Epithelial cell of esophagus (primary cell): ENCODE data around the gene BIRC2.
"Not testable (repeated sequence)": the region's sequence is repeated elsewhere in the genome, so short reads cannot be mapped to it uniquely, and the experiment has no call there.

Experiments
- DNase-seq: peaks from one replicate; pipeline ENCODE4 v3.0.0; 2010; ENCODE audit warnings: low read depth
- H3K4me3 ChIP-seq: 2 replicates; pipeline ENCODE4 v1.5.1; 2011; ENCODE audit warnings: mild to moderate bottlenecking, low read length, control low read depth
- TF ChIP-seq, protein P1 (sequence below): IDR thresholded peaks from 2 replicates; pipeline ENCODE4 v1.5.1; 2011; ENCODE audit warnings: low read depth, mild to moderate bottlenecking, low read length, control low read depth, inconsistent platforms; ENCODE audit not compliant: insufficient read depth; ENCODE audit errors: missing control alignments

Gene BIRC2

DNA sequence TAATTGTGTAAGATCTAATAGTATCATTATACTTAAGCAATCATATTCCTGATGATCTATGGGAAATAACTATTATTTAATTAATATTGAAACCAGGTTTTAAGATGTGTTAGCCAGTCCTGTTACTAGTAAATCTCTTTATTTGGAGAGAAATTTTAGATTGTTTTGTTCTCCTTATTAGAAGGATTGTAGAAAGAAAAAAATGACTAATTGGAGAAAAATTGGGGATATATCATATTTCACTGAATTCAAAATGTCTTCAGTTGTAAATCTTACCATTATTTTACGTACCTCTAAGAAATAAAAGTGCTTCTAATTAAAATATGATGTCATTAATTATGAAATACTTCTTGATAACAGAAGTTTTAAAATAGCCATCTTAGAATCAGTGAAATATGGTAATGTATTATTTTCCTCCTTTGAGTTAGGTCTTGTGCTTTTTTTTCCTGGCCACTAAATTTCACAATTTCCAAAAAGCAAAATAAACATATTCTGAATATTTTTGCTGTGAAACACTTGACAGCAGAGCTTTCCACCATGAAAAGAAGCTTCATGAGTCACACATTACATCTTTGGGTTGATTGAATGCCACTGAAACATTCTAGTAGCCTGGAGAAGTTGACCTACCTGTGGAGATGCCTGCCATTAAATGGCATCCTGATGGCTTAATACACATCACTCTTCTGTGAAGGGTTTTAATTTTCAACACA is 23.3 kb upstream of the BIRC2 start:
- DNase-seq: peak; percentile 57
- H3K4me3 ChIP-seq: no peak overlapping the region
- TF ChIP-seq, protein P1, sequence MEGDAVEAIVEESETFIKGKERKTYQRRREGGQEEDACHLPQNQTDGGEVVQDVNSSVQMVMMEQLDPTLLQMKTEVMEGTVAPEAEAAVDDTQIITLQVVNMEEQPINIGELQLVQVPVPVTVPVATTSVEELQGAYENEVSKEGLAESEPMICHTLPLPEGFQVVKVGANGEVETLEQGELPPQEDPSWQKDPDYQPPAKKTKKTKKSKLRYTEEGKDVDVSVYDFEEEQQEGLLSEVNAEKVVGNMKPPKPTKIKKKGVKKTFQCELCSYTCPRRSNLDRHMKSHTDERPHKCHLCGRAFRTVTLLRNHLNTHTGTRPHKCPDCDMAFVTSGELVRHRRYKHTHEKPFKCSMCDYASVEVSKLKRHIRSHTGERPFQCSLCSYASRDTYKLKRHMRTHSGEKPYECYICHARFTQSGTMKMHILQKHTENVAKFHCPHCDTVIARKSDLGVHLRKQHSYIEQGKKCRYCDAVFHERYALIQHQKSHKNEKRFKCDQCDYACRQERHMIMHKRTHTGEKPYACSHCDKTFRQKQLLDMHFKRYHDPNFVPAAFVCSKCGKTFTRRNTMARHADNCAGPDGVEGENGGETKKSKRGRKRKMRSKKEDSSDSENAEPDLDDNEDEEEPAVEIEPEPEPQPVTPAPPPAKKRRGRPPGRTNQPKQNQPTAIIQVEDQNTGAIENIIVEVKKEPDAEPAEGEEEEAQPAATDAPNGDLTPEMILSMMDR: no peak

DNA sequence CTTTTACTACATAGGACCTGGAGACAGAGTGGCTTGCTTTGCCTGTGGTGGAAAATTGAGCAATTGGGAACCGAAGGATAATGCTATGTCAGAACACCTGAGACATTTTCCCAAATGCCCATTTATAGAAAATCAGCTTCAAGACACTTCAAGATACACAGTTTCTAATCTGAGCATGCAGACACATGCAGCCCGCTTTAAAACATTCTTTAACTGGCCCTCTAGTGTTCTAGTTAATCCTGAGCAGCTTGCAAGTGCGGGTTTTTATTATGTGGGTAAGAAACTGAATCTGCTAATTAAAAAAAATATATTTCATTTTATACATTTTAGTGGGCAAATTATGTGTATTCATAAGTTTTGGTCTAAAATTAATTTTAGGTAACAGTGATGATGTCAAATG is 21.9 kb upstream of the BIRC2 start:
- TF ChIP-seq, protein P1: peak; percentile 8
- peak; percentile 39 for DNase-seq
- H3K4me3 ChIP-seq: no peak overlapping the region

DNA sequence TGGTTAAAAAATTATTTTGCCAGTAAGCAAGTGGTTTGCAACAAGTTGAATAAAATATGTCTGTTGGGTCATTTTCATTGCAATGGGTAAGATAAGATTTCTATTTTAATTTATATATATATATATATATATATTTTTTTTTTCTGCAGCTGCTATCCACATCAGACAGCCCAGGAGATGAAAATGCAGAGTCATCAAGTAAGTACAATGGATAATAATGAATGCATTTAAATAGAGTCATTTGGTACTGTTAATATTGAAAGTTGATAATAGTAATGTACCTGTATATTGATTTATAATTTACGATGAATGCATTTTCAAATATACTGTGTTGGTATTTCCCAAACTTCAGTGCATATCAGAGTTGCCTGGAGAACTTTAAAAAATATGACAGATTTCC is 18.3 kb upstream of the BIRC2 start:
- DNase-seq: no peak
- TF ChIP-seq, protein P1: no peak

DNA sequence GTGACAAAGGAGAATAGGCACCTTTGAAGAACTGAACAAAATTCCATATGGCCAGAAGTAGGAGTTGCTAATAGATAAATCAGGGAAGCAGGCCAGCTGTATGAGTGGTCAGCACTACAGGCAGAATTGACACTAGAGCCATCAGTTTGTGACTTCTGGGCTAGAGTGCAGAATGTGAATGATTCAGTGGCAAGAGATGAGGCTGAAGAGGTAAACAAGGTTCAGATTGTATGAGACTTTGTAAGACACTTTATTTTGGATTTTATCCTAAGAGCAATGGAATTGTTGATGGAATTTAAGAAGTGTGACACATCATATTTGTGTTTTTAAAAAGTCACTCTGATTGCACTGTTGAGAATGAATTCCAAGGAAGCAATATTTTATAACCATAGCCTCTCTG is 16.8 kb upstream of the BIRC2 start:
- TF ChIP-seq, protein P1: no peak
- DNase-seq: no peak
- H3K4me3 ChIP-seq: no peak overlapping the region

More for the DNA sequence above, 18.3 kb upstream of the BIRC2 start:
- H3K4me3 ChIP-seq: no peak overlapping the region

DNA sequence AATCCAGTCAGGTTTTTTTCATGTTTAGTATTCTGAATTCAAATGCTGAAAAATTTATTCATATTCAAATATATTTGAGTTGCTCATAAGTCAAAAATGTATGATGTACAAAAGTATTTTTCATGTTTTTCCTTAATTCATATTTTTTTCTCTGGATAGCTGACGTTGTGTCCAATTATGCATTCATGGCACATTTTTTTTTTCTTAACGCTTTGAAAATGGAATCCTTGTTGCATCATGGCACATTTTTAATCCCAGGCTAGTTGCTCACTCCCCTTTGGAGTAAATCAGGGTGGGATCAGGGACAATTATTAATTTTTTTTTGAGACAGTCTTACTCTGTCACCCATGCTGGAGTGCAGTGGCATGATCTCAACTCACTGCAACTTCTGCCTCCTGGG is 15.7 kb upstream of the BIRC2 start:
- TF ChIP-seq, protein P1: no peak
- DNase-seq: no peak
- H3K4me3 ChIP-seq: no peak overlapping the region

DNA sequence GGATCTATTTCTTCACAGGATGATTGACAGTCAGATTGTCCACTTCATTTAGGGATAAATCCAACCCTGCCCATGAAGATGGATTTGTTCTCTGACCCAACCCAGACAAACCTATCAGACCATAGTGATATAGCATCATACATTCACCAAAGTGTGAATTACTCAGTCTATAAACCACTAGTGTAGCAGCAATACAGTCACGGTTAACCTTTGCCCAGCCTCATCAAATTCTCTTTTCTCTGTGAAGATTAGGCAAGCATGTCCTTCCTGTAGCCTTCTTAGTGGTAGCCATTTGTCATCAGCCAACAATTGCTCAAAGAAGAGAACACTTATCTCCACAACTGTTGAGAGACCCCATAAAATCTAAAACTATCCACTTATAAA is 14.4 kb upstream of the BIRC2 start:
- no peak overlapping the region for H3K4me3 ChIP-seq
- TF ChIP-seq, protein P1: no peak
- DNase-seq: no peak

DNA sequence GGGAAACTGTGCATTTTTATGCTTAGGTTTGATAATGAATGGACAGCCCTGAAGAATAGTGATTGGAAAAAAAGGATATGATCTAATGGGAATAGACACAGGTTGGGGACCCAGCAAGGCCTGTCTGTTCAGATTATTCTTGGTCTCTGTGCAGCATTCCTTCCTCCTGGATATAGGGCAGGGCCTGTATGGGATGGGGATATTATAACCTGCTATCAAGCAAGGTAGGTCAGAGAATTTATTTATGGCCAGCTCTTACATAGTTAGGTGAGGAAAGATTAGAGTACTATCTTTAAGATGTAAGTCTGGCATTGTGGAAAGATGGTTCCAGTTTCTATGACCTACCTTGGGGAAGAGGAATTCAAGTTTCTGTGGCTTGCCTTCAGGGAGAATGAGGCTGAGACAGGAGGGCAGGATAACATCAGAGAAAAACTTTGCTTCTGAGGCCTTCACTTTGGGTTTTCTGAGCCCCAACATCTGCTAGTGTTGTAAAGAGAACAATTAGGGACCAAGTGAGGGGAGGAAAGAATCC is 8.5 kb upstream of the BIRC2 start:
- TF ChIP-seq, protein P1: no peak
- H3K4me3 ChIP-seq: no peak overlapping the region
- DNase-seq: no peak

DNA sequence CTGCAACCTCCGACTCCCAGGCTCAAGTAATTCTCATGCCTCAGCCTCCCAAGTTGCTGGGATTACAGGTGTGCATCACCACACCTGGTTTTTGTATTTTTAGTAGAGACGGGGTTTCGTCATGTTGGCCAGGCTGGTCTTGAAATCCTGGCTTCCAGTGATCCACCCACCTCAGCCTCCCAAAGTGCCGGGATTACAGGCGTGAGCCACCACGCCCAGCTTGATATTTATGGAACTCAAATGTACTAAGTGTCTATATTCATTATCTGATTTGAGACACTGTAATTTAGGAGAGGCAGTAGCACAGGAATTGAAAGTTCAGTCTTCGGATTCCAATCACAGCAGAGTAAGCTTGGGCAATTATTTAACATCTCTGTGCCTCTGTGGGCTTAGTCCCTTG is 5.7 kb upstream of the BIRC2 start:
- not testable (repeated sequence) for H3K4me3 ChIP-seq, DNase-seq
